ENCODE data around the gene SMCO4.

Gene SMCO4

DNA sequence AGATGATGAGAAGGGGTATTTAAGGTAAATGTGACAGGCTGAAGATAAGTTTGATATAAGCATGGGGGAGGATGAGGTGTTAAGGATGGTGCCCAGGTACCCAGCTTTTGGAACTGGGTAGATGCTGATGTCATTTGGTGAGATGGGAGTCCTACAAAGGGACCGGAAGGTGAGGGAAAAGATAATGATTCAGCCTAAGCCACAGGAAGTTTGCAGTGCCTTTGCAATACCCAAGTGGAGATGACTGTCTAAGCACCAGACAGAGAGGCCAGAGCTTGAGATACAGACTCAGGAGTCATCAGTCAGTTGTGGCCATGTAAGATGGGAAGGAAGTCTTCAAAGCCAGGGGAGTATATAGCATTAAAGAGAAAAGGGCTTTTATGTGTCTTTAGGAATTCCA lies 30.0 kb upstream of the SMCO4 start:
- no peak overlapping the region for H3K4me2 ChIP-seq (ENCODE audit: low read depth, low read length, poor library complexity, severe bottlenecking)
- H3K36me3 ChIP-seq (ENCODE audit: insufficient read depth, low read length), result no peaks in the 10 kb centered on the region
- peaks cover 4% of the 10 kb centered on the region for H3K4me1 ChIP-seq (ENCODE audit: insufficient read depth, low read length, poor library complexity, severe bottlenecking)
- H3K9ac ChIP-seq (ENCODE audit: low read depth, low read length, poor library complexity, severe bottlenecking), result no peak overlapping the region
- no peaks in the 10 kb centered on the region for H3F3A ChIP-seq (ENCODE audit: low read depth)
- no peaks in the 10 kb centered on the region for H4K20me1 ChIP-seq (ENCODE audit: insufficient read depth, low read length, poor library complexity, severe bottlenecking)
- no peaks in the 10 kb centered on the region for H3K9me2 ChIP-seq (replicated peaks; ENCODE audit: low read depth, low read length)
- H3K79me2 ChIP-seq (ENCODE audit: insufficient read depth, low read length), result no peaks in the 10 kb centered on the region
- H3K27me3 ChIP-seq (ENCODE audit: insufficient read depth, low read length, poor library complexity, severe bottlenecking), result no peaks in the 10 kb centered on the region
- H3K9me3 ChIP-seq (ENCODE audit: insufficient read depth, low read depth, low read length), result no peaks in the 10 kb centered on the region
- no peak for TF ChIP-seq EZH2phosphoT487 (IDR thresholded peaks at IDR 0.05; ENCODE audit: borderline replicate concordance)
- TF ChIP-seq CTCF (conservative IDR thresholded peaks at IDR 0.05; ENCODE audit: low read length), result no peak
- H3K4me3 ChIP-seq (ENCODE audit: low read length, poor library complexity, severe bottlenecking), result no peak overlapping the region
- no peak overlapping the region for H2AFZ ChIP-seq (ENCODE audit: low read length)

- Histone ChIP-seq H3K4me3 (ENCODE audit: low read length, poor library complexity, severe bottlenecking) (no peak overlapping the region), H3K9ac (ENCODE audit: low read depth, low read length, poor library complexity, severe bottlenecking) (no peak overlapping the region), H2AFZ (ENCODE audit: low read length) (no peak overlapping the region), H3F3A (ENCODE audit: low read depth) (no peaks in the 10 kb centered on the region), H3K36me3 (ENCODE audit: insufficient read depth, low read length) (no peaks in the 10 kb centered on the region), H3K79me2 (ENCODE audit: insufficient read depth, low read length) (no peaks in the 10 kb centered on the region), H3K4me1 (ENCODE audit: insufficient read depth, low read length, poor library complexity, severe bottlenecking) (peaks cover 4% of the 10 kb centered on the region), H3K9me3 (ENCODE audit: insufficient read depth, low read depth, low read length) (no peaks in the 10 kb centered on the region), H3K9me2 (replicated peaks; ENCODE audit: low read depth, low read length) (no peaks in the 10 kb centered on the region), H3K27me3 (ENCODE audit: insufficient read depth, low read length, poor library complexity, severe bottlenecking) (no peaks in the 10 kb centered on the region), H3K4me2 (ENCODE audit: low read depth, low read length, poor library complexity, severe bottlenecking) (no peak overlapping the region), H4K20me1 (ENCODE audit: insufficient read depth, low read length, poor library complexity, severe bottlenecking) (no peaks in the 10 kb centered on the region)
- no peak for TF ChIP-seq CTCF (conservative IDR thresholded peaks at IDR 0.05; ENCODE audit: low read length)
- no peak for TF ChIP-seq EZH2phosphoT487 (IDR thresholded peaks at IDR 0.05; ENCODE audit: borderline replicate concordance)
Measured at GRCh38 chr11:93572621-93573020, 29.4 kb upstream of the SMCO4 start.

DNA sequence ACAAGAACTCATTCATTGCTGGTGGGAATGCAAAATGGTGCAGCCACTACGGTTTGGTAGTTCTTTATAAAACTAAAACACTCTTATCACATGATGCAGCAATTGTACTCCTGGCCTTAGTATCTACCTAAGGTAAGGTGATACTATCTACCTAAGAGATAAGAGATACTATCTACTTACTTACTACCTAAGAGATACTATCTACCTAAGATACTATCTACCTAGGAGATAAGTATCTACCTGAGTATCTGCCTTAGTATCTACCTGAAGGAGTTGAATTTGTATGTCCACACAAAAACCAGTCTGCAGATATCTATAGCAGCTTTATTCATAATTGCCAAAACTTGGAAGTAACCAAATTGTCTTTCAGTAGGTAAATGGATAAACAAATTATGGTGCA lies 29.0 kb upstream of the SMCO4 start:
- Histone ChIP-seq H3K4me3 (ENCODE audit: low read length, poor library complexity, severe bottlenecking) (no peak overlapping the region), H3K79me2 (ENCODE audit: insufficient read depth, low read length) (no peaks in the 10 kb centered on the region), H3F3A (ENCODE audit: low read depth) (no peaks in the 10 kb centered on the region), H3K9me3 (ENCODE audit: insufficient read depth, low read depth, low read length) (no peaks in the 10 kb centered on the region), H3K4me1 (ENCODE audit: insufficient read depth, low read length, poor library complexity, severe bottlenecking) (peaks cover 4% of the 10 kb centered on the region), H4K20me1 (ENCODE audit: insufficient read depth, low read length, poor library complexity, severe bottlenecking) (no peaks in the 10 kb centered on the region), H3K36me3 (ENCODE audit: insufficient read depth, low read length) (no peaks in the 10 kb centered on the region), H3K4me2 (ENCODE audit: low read depth, low read length, poor library complexity, severe bottlenecking) (no peak overlapping the region), H3K27me3 (ENCODE audit: insufficient read depth, low read length, poor library complexity, severe bottlenecking) (no peaks in the 10 kb centered on the region), H3K9me2 (replicated peaks; ENCODE audit: low read depth, low read length) (no peaks in the 10 kb centered on the region), H2AFZ (ENCODE audit: low read length) (no peak overlapping the region), H3K9ac (ENCODE audit: low read depth, low read length, poor library complexity, severe bottlenecking) (no peak overlapping the region)
- TF ChIP-seq CTCF (conservative IDR thresholded peaks at IDR 0.05; ENCODE audit: low read length) (no peak), EZH2phosphoT487 (IDR thresholded peaks at IDR 0.05; ENCODE audit: borderline replicate concordance) (no peak)

Measured in Loucy (cell line).